Measurements from ENCODE around the gene RBP7.
"Not testable (repeated sequence)": the region's sequence is repeated elsewhere in the genome, so short reads cannot be mapped to it uniquely, and the experiment has no call there.

RBP7 gene

GRCh38 chr1:9989773-9990172 is 7.3 kb upstream of the RBP7 start:
- no peak overlapping the region for H3K4me3 ChIP-seq (ENCODE audit: low read depth, low read length)
- TF ChIP-seq CTCF (IDR thresholded peaks at IDR 0.05; ENCODE audit: insufficient read depth, low read depth, low read length, missing control alignments): no peak
- no peak for DNase-seq (ENCODE audit: low read depth)

- no peak for DNase-seq (ENCODE audit: low read depth)
- no peak overlapping the region for H3K4me3 ChIP-seq (ENCODE audit: low read depth, low read length)
- no peak for TF ChIP-seq CTCF (IDR thresholded peaks at IDR 0.05; ENCODE audit: insufficient read depth, low read depth, low read length, missing control alignments)
Observed at GRCh38 chr1:9990944-9991343, 6.1 kb upstream of the RBP7 start.

- TF ChIP-seq CTCF (IDR thresholded peaks at IDR 0.05; ENCODE audit: insufficient read depth, low read depth, low read length, missing control alignments): no peak
- no peak overlapping the region for H3K4me3 ChIP-seq (ENCODE audit: low read depth, low read length)
- DNase-seq (ENCODE audit: low read depth): no peak
Observed at GRCh38 chr1:9992910-9993309, 4.1 kb upstream of the RBP7 start.

GRCh38 chr1:9993561-9994075 is 3.4 kb upstream of the RBP7 start:
- H3K4me3 ChIP-seq (ENCODE audit: low read depth, low read length): no peak overlapping the region
- TF ChIP-seq CTCF (IDR thresholded peaks at IDR 0.05; ENCODE audit: insufficient read depth, low read depth, low read length, missing control alignments): no peak
- DNase-seq (ENCODE audit: low read depth): no peak

GRCh38 chr1:10001016-10001665 is 4.1 kb downstream of the RBP7 start:
- no peak overlapping the region for H3K4me3 ChIP-seq (ENCODE audit: low read depth, low read length)
- DNase-seq (ENCODE audit: low read depth): no peak
- no peak for TF ChIP-seq CTCF (IDR thresholded peaks at IDR 0.05; ENCODE audit: insufficient read depth, low read depth, low read length, missing control alignments)

GRCh38 chr1:10005248-10005647 is 8.2 kb downstream of the RBP7 start:
- DNase-seq (ENCODE audit: low read depth); H3K4me3 ChIP-seq (ENCODE audit: low read depth, low read length): not testable (repeated sequence)

GRCh38 chr1:10007169-10007568 is 10.1 kb downstream of the RBP7 start:
- no peak for DNase-seq (ENCODE audit: low read depth)
- no peak overlapping the region for H3K4me3 ChIP-seq (ENCODE audit: low read depth, low read length)
- TF ChIP-seq CTCF (IDR thresholded peaks at IDR 0.05; ENCODE audit: insufficient read depth, low read depth, low read length, missing control alignments): no peak

All from GM12865 (cell line).